Measurements from ENCODE around the gene CCDC78.

Gene CCDC78

GRCh38 chr16:728131-728889 lies 2.1 kb upstream of the CCDC78 start:
- peak; percentile 80 to 85 for DNase-seq
- TF ChIP-seq POLR2A (IDR thresholded peaks at IDR 0.05; ENCODE audit: low read length) (no peak), GATA1 (IDR thresholded peaks at IDR 0.05; ENCODE audit: low read depth, low read length) (no peak)

DNA sequence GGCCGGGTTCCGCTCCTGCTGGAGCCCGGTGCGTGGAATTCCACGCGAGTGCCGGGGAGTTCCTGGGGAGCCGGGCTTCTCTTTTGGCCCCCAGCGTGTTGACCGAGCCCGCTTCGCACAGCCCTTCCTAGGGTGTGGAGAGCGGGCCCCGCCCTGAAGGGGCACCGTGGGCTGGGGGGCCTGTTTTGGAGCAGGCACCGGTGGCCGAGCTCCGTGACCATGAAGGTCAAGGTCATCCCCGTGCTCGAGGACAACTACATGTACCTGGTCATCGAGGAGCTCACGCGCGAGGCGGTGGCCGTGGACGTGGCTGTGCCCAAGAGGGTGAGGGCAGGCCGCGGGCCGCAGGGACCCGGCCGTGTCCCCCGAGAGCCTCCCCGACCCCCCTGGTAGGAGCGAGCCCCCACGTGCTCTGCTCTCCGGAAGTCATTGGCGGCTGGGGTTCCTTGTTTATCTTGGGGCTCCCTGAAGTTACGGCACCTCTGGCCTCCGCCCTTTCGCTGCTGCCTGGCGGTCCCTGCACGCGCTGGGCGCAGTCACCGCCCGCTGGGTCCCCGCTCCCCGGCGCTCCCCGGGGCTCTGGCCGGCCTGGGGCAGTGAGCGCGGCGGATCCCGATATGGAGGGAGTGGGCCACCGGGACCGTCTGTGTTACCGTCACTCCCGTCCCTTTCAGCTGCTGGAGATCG lies 1.2 kb upstream of the CCDC78 start:
- DNase-seq = peak; percentile 69 to 77
- TF ChIP-seq GATA1 (IDR thresholded peaks at IDR 0.05; ENCODE audit: low read depth, low read length) (no peak), POLR2A (IDR thresholded peaks at IDR 0.05; ENCODE audit: low read length) (no peak)

DNA sequence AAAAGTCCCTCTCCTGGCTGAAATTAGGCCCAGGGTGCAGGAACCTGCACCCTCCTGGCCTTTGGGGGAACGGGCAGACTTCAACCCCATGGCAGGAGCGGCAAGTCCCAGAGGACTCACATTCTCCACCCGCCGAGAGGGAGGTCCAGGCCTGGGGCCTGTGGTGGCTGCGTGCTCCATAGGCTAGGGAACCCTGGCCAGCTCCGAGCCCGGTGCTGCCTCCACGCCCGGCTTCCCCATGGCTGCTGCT lies 130 bp downstream of the CCDC78 start:
- TF ChIP-seq GATA1 (IDR thresholded peaks at IDR 0.05; ENCODE audit: low read depth, low read length) (no peak), POLR2A (IDR thresholded peaks at IDR 0.05; ENCODE audit: low read length) (no peak)
- no peak for DNase-seq

GRCh38 chr16:725463-726187 lies 618 bp downstream of the CCDC78 start:
- TF ChIP-seq POLR2A (IDR thresholded peaks at IDR 0.05; ENCODE audit: low read length) = no peak
- no peak for TF ChIP-seq GATA1 (IDR thresholded peaks at IDR 0.05; ENCODE audit: low read depth, low read length)
- DNase-seq = no peak

DNA sequence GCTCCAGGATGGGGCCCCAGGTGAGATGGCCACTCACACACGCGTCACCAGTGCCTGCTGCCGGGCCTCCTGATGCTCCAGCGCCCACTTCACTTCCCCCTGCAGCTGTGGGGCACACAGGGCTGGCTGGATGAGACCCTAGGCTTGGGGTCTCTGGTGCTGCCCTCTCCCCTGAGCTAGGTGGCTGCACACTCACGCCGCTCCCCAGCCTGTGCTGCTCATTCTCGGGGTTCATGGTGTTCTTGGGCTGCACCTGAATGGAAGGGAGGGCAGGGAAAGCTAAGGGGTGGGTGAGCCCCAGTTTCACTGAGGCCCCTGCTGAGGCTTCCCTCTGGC lies 1.2 kb downstream of the CCDC78 start:
- DNase-seq = no peak
- TF ChIP-seq GATA1 (IDR thresholded peaks at IDR 0.05; ENCODE audit: low read depth, low read length) = no peak
- no peak for TF ChIP-seq POLR2A (IDR thresholded peaks at IDR 0.05; ENCODE audit: low read length)

- no peak for DNase-seq
- no peak for TF ChIP-seq POLR2A (IDR thresholded peaks at IDR 0.05; ENCODE audit: low read length)
- TF ChIP-seq GATA1 (IDR thresholded peaks at IDR 0.05; ENCODE audit: low read depth, low read length) = no peak
These were observed 1.8 kb downstream of the CCDC78 start for GRCh38 chr16:724188-725040.

DNA sequence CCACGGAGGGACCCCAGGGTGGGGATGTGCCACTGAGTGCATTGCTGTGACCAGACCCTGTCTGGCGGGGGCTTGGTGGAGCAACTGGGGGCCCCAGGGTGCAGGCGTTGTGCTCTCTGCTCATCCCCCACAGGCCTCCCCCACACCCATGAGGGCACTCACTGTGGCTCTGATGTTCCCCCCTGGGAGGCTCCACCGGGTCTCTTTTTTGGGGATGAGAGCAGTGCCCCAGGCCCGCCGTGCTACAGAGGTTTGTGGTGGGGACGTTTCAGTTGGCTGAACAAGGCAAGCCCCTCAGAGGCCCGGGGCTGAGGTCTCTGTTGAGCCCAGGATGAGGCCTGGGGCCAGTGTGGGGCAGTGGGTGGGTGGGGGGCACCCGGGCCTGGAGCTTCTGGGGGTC lies 2.5 kb downstream of the CCDC78 start:
- DNase-seq = no peak
- TF ChIP-seq GATA1 (IDR thresholded peaks at IDR 0.05; ENCODE audit: low read depth, low read length) (no peak), POLR2A (IDR thresholded peaks at IDR 0.05; ENCODE audit: low read length) (no peak)

DNA sequence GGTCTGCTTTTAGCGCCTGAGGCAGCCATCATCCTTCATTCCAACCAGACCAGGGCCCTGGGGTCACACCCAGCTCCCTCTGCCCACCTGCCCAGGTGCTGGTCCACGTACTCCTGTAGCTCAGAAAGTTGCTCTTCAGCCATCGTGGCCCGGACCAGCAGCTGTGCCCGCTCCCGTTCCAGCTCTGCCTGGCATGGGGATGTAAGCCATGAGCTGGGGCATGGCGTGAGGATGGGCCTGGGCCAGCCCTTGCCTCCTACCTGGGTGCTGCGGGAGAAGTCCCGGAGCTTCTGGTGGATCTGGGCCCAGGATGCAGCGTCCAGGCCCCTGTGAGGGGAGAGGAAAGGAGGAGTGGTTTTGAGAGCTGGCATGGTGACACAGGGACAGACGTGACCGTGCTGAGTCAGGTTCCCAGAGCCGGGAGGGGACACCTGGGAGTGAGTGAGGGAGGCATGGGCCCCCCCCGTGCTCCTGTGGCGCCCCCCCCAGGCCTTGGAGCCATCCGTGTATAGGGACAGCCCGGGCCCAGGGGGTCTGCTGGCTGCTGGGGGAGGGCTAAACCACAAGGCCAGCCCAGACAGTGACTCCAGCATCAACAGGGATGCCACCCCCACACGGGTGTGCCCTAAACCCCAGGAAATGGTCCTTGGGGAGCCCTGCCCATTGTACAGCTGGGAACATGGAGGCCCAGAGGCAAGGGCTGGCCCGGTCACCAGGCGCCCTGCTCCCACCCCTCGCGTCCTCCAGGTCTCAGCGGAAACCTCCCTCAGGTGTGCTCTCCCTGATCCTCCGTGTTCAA lies 3.2 kb downstream of the CCDC78 start:
- no peak for TF ChIP-seq POLR2A (IDR thresholded peaks at IDR 0.05; ENCODE audit: low read length)
- TF ChIP-seq GATA1 (IDR thresholded peaks at IDR 0.05; ENCODE audit: low read depth, low read length) = no peak

GRCh38 chr16:721765-722540 lies 4.3 kb downstream of the CCDC78 start:
- DNase-seq = no peak
- TF ChIP-seq POLR2A (IDR thresholded peaks at IDR 0.05; ENCODE audit: low read length) (no peak), GATA1 (IDR thresholded peaks at IDR 0.05; ENCODE audit: low read depth, low read length) (no peak)

More for the DNA sequence above, 3.2 kb downstream of the CCDC78 start:
- no peak for DNase-seq

- TF ChIP-seq GATA1 (IDR thresholded peaks at IDR 0.05; ENCODE audit: low read depth, low read length) (no peak), POLR2A (IDR thresholded peaks at IDR 0.05; ENCODE audit: low read length) (peak; percentile 85)
- DNase-seq = peak; percentile 89
These were observed 5.1 kb downstream of the CCDC78 start, which contains the start of gene ANTKMT for GRCh38 chr16:720990-721764. Gene ANTKMT (plus strand): TSS chr16:721146. CDS start chr16:721275, 129 bp downstream.

- TF ChIP-seq GATA1 (IDR thresholded peaks at IDR 0.05; ENCODE audit: low read depth, low read length) = no peak
- TF ChIP-seq POLR2A (IDR thresholded peaks at IDR 0.05; ENCODE audit: low read length) = no peak
- peak; percentile 60 to 62 for DNase-seq
These were observed 5.7 kb downstream of the CCDC78 start for GRCh38 chr16:720447-720989.
